HepG2 (cell line): ENCODE measurements around the gene CRTC2. TPM values are rescaled to one million over a fixed set of nuclear protein-coding genes. Genes with fewer than 3 reads are reported as not detected.
A peak's percentile ranks its signal among the peaks of the same experiment; 100 is the strongest.

ENCODE experiments used
- AGO1 ChIP-seq: fragments of 200-400 bp; formaldehyde crosslinking; IDR thresholded peaks from 2 replicates; pipeline ENCODE4 v1.6.1; 2017; ENCODE audit warnings: mild to moderate bottlenecking, low read depth, low read length, moderate library complexity; ENCODE audit not compliant: poor library complexity, severe bottlenecking
- DPF2 ChIP-seq: sonication (generic); formaldehyde crosslinking; IDR thresholded peaks from 2 replicates; pipeline ENCODE4 v1.4.0; 2020; ENCODE audit warnings: mild to moderate bottlenecking, low read depth, missing genetic modification reagents, borderline replicate concordance
- NFAT5 ChIP-seq: sonication (generic); formaldehyde crosslinking; IDR thresholded peaks from 2 replicates; pipeline ENCODE4 v1.4.0; 2020; ENCODE audit warnings: missing genetic modification reagents
- ZNF441 ChIP-seq: sonication (generic); formaldehyde crosslinking; IDR thresholded peaks from 2 replicates; pipeline ENCODE4 v1.7.0; 2021; ENCODE audit warnings: missing genetic modification reagents, borderline replicate concordance
- ZNF670 ChIP-seq: sonication (generic); formaldehyde crosslinking; IDR thresholded peaks from 2 replicates; pipeline ENCODE4 v1.8.0; 2022; ENCODE audit warnings: mild to moderate bottlenecking, missing genetic modification reagents, borderline replicate concordance
- ZNF775 ChIP-seq: sonication (generic); formaldehyde crosslinking; IDR thresholded peaks from 2 replicates; pipeline ENCODE4 v1.4.0; 2020; ENCODE audit warnings: missing genetic modification reagents, mild to moderate bottlenecking, moderate library complexity, borderline replicate concordance
- polyA plus RNA-seq, 8 experiments: library from polyadenylated mRNA; depleted of rRNA in 3 of 8; stranded (reverse) in 7 of 8; unstranded in 1 of 8; fragments of >200 nt; fragmentation: Illumina TruSeq in 4 of 8; extraction: Trizol in 4 of 8; gene quantifications; 2 replicates each; pipeline versions ENCODE4 v1.2.1 to v1.2.3, GENCODE V29; 2011 to 2016; ENCODE audit warnings: low read depth in 4 of 8, missing spikeins in 1 of 8, mixed read lengths in 1 of 8; ENCODE audit not compliant: insufficient read depth in 1 of 8
- total RNA-seq, 5 experiments: library from RNA; depleted of rRNA; stranded (reverse); fragments of >200 nt; fragmentation: Illumina TruSeq; extraction: Trizol; gene quantifications; 2 replicates each; pipeline ENCODE4 v1.2.3, GENCODE V29; 2016; ENCODE audit warnings: low read depth in 1 of 5
- TF ChIP-seq, protein P1 (sequence below), 2 experiments: fragments of 450-650 bp in 1 of 2; sonication (generic) in 1 of 2; formaldehyde crosslinking; IDR thresholded peaks; 2 replicates each; pipeline versions ENCODE4 v1.5.0 to v1.8.0; 2020 to 2022; ENCODE audit warnings: mild to moderate bottlenecking in 1 of 2, missing genetic modification reagents in 1 of 2
- TF ChIP-seq, protein P2 (sequence below): sonication (generic); formaldehyde crosslinking; conservative IDR thresholded peaks from 2 replicates; pipeline ENCODE4 v1.8.1; 2023; ENCODE audit warnings: missing genetic modification reagents
- TF ChIP-seq, protein P3 (sequence below): IDR thresholded peaks from 2 replicates; pipeline ENCODE4 v1.6.1; 2018; ENCODE audit warnings: missing genetic modification reagents
- TF ChIP-seq, protein P4 (sequence below): sonication (generic); formaldehyde crosslinking; IDR thresholded peaks from 2 replicates; pipeline ENCODE4 v1.4.0; 2020; ENCODE audit warnings: missing genetic modification reagents, borderline replicate concordance

Gene CRTC2
- total and polyA plus RNA-seq, 2 of the 13 experiments (the other 11 are each of a cell fraction or from before 2014, with no cell fraction given): 6.1 to 26.7 TPM

DNA sequence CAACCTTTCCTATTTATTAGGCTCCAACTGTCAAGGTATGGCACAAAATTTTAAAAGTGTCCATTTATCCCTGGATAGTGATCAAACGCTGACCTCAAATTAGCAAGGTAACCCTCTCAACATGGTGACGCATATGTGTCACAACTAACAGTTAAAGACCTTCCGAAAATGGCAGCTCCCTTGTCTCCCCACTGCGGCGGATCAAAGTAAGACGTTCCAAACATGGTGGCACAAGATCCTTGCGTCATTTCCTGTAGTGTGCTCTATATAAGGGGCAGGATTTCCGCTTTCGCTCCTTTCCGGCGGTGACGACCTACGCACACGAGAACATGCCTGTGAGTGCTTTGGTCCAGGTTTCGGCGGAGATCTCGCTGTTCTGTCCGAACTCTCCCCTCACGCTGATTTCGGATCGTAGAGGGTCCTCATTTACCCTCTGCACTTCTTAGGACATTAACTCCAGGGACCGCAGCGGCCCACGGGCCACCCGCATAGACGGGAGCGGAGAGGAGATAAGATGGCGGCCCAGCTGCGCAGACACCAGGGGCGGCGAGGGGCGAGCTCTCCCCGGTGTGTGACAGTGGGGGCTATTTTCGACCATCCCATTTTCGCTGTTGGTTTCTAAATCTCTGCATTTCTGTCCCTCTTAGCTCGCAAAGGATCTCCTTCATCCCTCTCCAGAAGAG is 32.2 kb upstream of the CRTC2 start, which contains the start of gene RPS27 (continued):
- no peak for TF ChIP-seq AGO1
- TF ChIP-seq, protein P1, sequence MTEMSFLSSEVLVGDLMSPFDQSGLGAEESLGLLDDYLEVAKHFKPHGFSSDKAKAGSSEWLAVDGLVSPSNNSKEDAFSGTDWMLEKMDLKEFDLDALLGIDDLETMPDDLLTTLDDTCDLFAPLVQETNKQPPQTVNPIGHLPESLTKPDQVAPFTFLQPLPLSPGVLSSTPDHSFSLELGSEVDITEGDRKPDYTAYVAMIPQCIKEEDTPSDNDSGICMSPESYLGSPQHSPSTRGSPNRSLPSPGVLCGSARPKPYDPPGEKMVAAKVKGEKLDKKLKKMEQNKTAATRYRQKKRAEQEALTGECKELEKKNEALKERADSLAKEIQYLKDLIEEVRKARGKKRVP (CRISPR knock-in tag; IDR thresholded peaks at IDR 0.05): peak in 1 of 2 experiments; percentile 83; a peak in 2 of 4 replicates
- TF ChIP-seq, protein P2, sequence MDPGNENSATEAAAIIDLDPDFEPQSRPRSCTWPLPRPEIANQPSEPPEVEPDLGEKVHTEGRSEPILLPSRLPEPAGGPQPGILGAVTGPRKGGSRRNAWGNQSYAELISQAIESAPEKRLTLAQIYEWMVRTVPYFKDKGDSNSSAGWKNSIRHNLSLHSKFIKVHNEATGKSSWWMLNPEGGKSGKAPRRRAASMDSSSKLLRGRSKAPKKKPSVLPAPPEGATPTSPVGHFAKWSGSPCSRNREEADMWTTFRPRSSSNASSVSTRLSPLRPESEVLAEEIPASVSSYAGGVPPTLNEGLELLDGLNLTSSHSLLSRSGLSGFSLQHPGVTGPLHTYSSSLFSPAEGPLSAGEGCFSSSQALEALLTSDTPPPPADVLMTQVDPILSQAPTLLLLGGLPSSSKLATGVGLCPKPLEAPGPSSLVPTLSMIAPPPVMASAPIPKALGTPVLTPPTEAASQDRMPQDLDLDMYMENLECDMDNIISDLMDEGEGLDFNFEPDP (CRISPR knock-in tag): no peak
- TF ChIP-seq ZNF775 (CRISPR knock-in tag): 0 out of 2 replicates have a peak, but pooled peaks have one; percentile 28
- TF ChIP-seq, protein P3, sequence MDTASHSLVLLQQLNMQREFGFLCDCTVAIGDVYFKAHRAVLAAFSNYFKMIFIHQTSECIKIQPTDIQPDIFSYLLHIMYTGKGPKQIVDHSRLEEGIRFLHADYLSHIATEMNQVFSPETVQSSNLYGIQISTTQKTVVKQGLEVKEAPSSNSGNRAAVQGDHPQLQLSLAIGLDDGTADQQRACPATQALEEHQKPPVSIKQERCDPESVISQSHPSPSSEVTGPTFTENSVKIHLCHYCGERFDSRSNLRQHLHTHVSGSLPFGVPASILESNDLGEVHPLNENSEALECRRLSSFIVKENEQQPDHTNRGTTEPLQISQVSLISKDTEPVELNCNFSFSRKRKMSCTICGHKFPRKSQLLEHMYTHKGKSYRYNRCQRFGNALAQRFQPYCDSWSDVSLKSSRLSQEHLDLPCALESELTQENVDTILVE (CRISPR knock-in tag): no peak; the same call in 1 of the 2 replicates
- 0 out of 2 replicates have a peak, but pooled peaks have one; percentile 30 for TF ChIP-seq ZNF670 (CRISPR knock-in tag)
- TF ChIP-seq DPF2 (CRISPR knock-in tag): 0 out of 2 replicates have a peak, but pooled peaks have one; percentile 30
- peak; percentile 70 for TF ChIP-seq ZNF441 (CRISPR knock-in tag)
- TF ChIP-seq, protein P4, sequence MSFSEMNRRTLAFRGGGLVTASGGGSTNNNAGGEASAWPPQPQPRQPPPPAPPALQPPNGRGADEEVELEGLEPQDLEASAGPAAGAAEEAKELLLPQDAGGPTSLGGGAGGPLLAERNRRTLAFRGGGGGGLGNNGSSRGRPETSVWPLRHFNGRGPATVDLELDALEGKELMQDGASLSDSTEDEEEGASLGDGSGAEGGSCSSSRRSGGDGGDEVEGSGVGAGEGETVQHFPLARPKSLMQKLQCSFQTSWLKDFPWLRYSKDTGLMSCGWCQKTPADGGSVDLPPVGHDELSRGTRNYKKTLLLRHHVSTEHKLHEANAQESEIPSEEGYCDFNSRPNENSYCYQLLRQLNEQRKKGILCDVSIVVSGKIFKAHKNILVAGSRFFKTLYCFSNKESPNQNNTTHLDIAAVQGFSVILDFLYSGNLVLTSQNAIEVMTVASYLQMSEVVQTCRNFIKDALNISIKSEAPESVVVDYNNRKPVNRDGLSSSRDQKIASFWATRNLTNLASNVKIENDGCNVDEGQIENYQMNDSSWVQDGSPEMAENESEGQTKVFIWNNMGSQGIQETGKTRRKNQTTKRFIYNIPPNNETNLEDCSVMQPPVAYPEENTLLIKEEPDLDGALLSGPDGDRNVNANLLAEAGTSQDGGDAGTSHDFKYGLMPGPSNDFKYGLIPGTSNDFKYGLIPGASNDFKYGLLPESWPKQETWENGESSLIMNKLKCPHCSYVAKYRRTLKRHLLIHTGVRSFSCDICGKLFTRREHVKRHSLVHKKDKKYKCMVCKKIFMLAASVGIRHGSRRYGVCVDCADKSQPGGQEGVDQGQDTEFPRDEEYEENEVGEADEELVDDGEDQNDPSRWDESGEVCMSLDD (CRISPR knock-in tag): no peak
- peak; percentile 59; the same call in 1 of the 2 replicates for TF ChIP-seq NFAT5 (CRISPR knock-in tag)
